ENCODE measurements around the gene IKZF2.

IKZF2 gene

GRCh38 chr2:213150315-213151097 is 906 bp downstream of the IKZF2 start:
- peak overlapping the region; percentile 61 for H3K4me3 ChIP-seq (ENCODE audit: low read length)
- peak overlapping the region; percentile 76 for H3K9ac ChIP-seq (ENCODE audit: low read length)
- H3K9me3 ChIP-seq (ENCODE audit: control insufficient read depth, low read length), result no peaks in the 10 kb centered on the region
- H3K36me3 ChIP-seq (ENCODE audit: control insufficient read depth, insufficient read depth, low read length), result no peaks in the 10 kb centered on the region
- H3K27me3 ChIP-seq (ENCODE audit: control insufficient read depth, insufficient read depth, low read length), result no peaks in the 10 kb centered on the region
- peaks cover 4% of the 10 kb centered on the region for H3K4me1 ChIP-seq (ENCODE audit: control insufficient read depth, insufficient read depth, low read length)

DNA sequence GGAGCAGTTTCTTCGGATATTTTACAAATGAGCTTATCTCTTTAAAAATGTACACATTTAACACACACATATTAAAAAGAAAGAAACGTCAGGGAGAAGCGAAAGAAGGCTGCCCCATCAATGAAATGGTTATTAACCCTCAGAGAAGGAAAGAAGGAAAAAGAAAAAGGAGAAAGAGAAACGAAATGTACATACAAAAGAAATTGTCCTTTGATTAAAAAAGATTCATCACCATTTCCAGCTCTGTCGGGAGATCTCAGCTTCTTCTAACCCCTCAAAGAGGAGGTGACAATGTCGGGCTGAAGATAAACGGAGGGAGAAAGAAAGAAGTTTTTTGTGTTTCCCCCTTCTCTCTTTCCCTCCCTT is 1.5 kb downstream of the IKZF2 start:
- Histone ChIP-seq H3K9me3 (ENCODE audit: control insufficient read depth, low read length) (no peaks in the 10 kb centered on the region), H3K27me3 (ENCODE audit: control insufficient read depth, insufficient read depth, low read length) (no peaks in the 10 kb centered on the region), H3K4me3 (ENCODE audit: low read length) (peak overlapping the region; percentile 61), H3K4me1 (ENCODE audit: control insufficient read depth, insufficient read depth, low read length) (peaks cover 4% of the 10 kb centered on the region), H3K9ac (ENCODE audit: low read length) (peak overlapping the region; percentile 71), H3K36me3 (ENCODE audit: control insufficient read depth, insufficient read depth, low read length) (no peaks in the 10 kb centered on the region)

- Histone ChIP-seq H3K4me3 (ENCODE audit: low read length) (peak overlapping the region; percentile 61), H3K9me3 (ENCODE audit: control insufficient read depth, low read length) (no peaks in the 10 kb centered on the region), H3K9ac (ENCODE audit: low read length) (peak overlapping the region; percentile 71), H3K27me3 (ENCODE audit: control insufficient read depth, insufficient read depth, low read length) (no peaks in the 10 kb centered on the region), H3K4me1 (ENCODE audit: control insufficient read depth, insufficient read depth, low read length) (peaks cover 4% of the 10 kb centered on the region), H3K36me3 (ENCODE audit: control insufficient read depth, insufficient read depth, low read length) (no peaks in the 10 kb centered on the region)
These were observed 2.0 kb downstream of the IKZF2 start for GRCh38 chr2:213149294-213149875.

DNA sequence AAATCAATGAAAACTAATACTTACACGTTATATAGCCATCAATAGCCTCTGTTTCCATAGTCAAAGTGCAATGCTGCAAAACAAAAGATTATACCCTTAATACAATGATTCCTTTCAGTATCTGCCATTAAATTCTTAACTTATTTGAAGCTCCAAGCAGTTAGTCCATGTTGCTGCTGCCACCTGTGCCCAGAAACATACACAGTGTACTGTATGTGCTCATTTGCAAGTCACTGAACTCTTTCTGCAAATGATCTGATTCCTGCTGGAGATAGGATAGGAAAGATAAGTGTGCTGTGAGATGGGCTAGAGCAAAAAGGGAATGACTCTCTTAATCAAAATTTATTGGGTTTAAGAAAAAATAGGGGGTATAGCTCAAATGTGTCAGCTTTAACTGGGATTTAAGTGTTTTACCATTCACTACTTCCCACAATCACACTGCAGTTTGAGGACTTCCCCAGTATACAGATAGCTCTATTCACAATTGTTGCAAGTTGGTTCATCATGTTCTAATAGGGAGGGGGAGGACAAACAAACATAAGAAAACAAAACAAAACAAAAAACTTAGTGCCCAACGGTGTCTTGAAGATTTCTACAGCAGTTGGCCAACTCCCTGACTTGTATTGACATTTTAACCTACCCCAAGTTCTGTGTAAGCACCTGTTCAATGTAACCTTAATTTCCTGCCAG is 2.7 kb downstream of the IKZF2 start:
- peaks cover 4% of the 10 kb centered on the region for H3K4me1 ChIP-seq (ENCODE audit: control insufficient read depth, insufficient read depth, low read length)
- H3K4me3 ChIP-seq (ENCODE audit: low read length), result no peak overlapping the region
- peak overlapping the region; percentile 71 for H3K9ac ChIP-seq (ENCODE audit: low read length)

GRCh38 chr2:213147538-213147937 is 3.9 kb downstream of the IKZF2 start:
- peaks cover 4% of the 10 kb centered on the region for H3K4me1 ChIP-seq (ENCODE audit: control insufficient read depth, insufficient read depth, low read length)
- H3K4me3 ChIP-seq (ENCODE audit: low read length), result no peak overlapping the region
- H3K9ac ChIP-seq (ENCODE audit: low read length), result no peak overlapping the region
- no peaks in the 10 kb centered on the region for H3K36me3 ChIP-seq (ENCODE audit: control insufficient read depth, insufficient read depth, low read length)
- no peaks in the 10 kb centered on the region for H3K9me3 ChIP-seq (ENCODE audit: control insufficient read depth, low read length)
- no peaks in the 10 kb centered on the region for H3K27me3 ChIP-seq (ENCODE audit: control insufficient read depth, insufficient read depth, low read length)

More for the DNA sequence above, 2.7 kb downstream of the IKZF2 start:
- Histone ChIP-seq H3K36me3 (ENCODE audit: control insufficient read depth, insufficient read depth, low read length) (no peaks in the 10 kb centered on the region), H3K9me3 (ENCODE audit: control insufficient read depth, low read length) (no peaks in the 10 kb centered on the region), H3K27me3 (ENCODE audit: control insufficient read depth, insufficient read depth, low read length) (no peaks in the 10 kb centered on the region)

DNA sequence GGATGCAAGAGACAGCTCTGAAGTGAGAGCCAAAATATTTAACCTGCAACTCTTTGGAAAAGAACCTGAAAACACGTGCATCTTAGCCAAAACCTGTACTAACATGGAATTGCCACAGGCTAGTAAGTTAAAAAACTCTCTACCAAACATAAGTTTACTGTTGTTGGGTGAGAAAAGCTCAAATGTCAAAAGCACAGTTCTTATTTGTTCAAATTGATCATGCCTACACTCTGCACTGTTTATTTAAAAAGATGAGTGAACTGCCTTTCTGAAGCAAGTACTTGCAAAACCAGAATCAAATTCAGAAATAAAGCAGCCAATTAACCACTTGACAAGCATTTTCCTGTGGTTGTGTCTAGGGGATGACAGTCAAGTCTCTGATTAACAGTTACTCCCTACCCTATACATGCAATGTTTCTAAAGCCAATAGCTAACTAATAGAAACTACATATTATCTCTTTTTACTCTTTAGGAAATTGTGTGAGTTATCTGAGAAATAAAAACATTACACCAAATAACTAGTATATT is 5.6 kb downstream of the IKZF2 start:
- Histone ChIP-seq H3K27me3 (ENCODE audit: control insufficient read depth, insufficient read depth, low read length) (no peaks in the 10 kb centered on the region), H3K4me1 (ENCODE audit: control insufficient read depth, insufficient read depth, low read length) (peaks cover 4% of the 10 kb centered on the region), H3K4me3 (ENCODE audit: low read length) (no peak overlapping the region), H3K9ac (ENCODE audit: low read length) (no peak overlapping the region), H3K9me3 (ENCODE audit: control insufficient read depth, low read length) (no peaks in the 10 kb centered on the region), H3K36me3 (ENCODE audit: control insufficient read depth, insufficient read depth, low read length) (no peaks in the 10 kb centered on the region)

DNA sequence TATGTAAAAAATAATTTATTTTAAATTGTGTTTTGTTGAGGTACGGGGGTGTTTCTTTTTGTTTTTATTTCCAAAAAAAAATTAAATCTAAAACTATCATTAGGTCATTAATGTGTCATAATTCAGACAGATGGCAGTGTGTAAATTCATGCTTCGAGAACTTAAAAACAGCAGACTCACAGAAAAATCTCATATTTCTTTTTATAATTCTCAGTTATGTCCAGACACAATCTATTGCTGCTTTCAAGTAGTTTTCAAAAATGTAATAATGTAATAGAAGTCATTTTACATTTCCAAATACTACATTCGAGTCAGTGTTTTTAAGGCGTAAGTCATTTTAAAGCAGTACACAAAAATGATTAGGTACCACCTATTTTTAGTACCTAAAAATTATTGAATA is 14.3 kb downstream of the IKZF2 start:
- Histone ChIP-seq H3K9me3 (ENCODE audit: control insufficient read depth, low read length) (no peaks in the 10 kb centered on the region), H3K27me3 (ENCODE audit: control insufficient read depth, insufficient read depth, low read length) (no peaks in the 10 kb centered on the region)

DNA sequence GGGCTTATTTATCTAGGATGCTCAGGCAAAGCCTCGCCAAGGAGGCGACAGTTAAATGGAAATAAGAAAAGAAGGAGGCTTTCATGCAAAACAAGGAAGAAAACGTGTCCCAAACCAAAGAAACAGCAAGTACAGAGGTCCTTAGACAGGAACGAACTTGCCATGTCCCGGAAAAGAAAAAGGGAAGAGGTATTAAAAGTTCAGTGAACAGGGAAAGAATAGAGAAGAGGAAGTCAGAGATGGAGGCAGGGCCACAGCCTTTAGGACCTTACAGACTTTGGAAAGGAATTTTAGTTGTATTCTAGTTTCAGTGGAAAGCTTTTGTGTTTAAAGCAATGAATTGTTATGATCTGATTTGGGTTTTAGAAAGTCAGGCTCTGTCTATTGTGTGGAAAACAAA is 22.1 kb downstream of the IKZF2 start:
- Histone ChIP-seq H3K9ac (ENCODE audit: low read length) (no peak overlapping the region), H3K4me1 (ENCODE audit: control insufficient read depth, insufficient read depth, low read length) (peaks cover 5% of the 10 kb centered on the region), H3K4me3 (ENCODE audit: low read length) (no peak overlapping the region), H3K36me3 (ENCODE audit: control insufficient read depth, insufficient read depth, low read length) (no peaks in the 10 kb centered on the region), H3K27me3 (ENCODE audit: control insufficient read depth, insufficient read depth, low read length) (no peaks in the 10 kb centered on the region), H3K9me3 (ENCODE audit: control insufficient read depth, low read length) (no peaks in the 10 kb centered on the region)

More for the DNA sequence above, 14.3 kb downstream of the IKZF2 start:
- Histone ChIP-seq H3K4me1 (ENCODE audit: control insufficient read depth, insufficient read depth, low read length) (no peaks in the 10 kb centered on the region), H3K9ac (ENCODE audit: low read length) (no peak overlapping the region), H3K36me3 (ENCODE audit: control insufficient read depth, insufficient read depth, low read length) (no peaks in the 10 kb centered on the region), H3K4me3 (ENCODE audit: low read length) (no peak overlapping the region)

DNA sequence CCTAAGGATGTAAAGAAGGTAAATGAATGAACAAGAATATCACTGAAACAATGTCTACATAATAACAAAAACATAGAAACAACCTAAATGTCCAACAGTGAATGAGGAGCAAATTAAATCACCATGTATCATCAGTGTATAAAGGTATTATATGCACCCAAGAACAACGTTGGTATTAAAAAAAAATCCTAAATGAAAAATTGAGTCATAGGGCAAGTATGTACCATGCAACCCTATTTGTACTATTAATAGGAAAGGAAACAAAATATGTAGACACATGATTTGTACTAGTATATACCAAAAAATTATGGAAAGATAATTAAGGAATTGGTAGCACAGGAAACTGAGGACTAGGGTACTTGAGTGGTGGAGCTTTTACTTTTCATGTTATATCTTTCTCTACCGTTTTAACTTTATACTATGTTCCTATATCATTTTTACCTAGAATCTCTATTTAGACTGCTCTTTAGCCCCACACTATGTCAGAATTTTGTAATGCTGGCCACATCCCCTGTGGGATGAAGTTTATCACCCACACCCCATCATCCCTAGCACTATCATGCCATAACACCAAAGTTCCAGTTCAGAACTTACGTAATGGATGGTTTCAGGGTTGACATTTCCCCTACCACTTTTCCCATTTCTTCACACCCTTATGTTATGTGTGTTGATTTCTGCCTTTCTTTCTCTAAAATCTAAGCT is 25.6 kb downstream of the IKZF2 start:
- H3K9ac ChIP-seq (ENCODE audit: low read length), result no peak overlapping the region
- no peaks in the 10 kb centered on the region for H3K27me3 ChIP-seq (ENCODE audit: control insufficient read depth, insufficient read depth, low read length)
- no peaks in the 10 kb centered on the region for H3K36me3 ChIP-seq (ENCODE audit: control insufficient read depth, insufficient read depth, low read length)
- no peaks in the 10 kb centered on the region for H3K9me3 ChIP-seq (ENCODE audit: control insufficient read depth, low read length)
- H3K4me1 ChIP-seq (ENCODE audit: control insufficient read depth, insufficient read depth, low read length), result peaks cover 10% of the 10 kb centered on the region
- no peak overlapping the region for H3K4me3 ChIP-seq (ENCODE audit: low read length)

- H3K27me3 ChIP-seq (ENCODE audit: control insufficient read depth, insufficient read depth, low read length), result no peaks in the 10 kb centered on the region
- H3K9ac ChIP-seq (ENCODE audit: low read length), result no peak overlapping the region
- peaks cover 10% of the 10 kb centered on the region for H3K4me1 ChIP-seq (ENCODE audit: control insufficient read depth, insufficient read depth, low read length)
- no peaks in the 10 kb centered on the region for H3K9me3 ChIP-seq (ENCODE audit: control insufficient read depth, low read length)
- no peak overlapping the region for H3K4me3 ChIP-seq (ENCODE audit: low read length)
- no peaks in the 10 kb centered on the region for H3K36me3 ChIP-seq (ENCODE audit: control insufficient read depth, insufficient read depth, low read length)
These were observed 28.7 kb downstream of the IKZF2 start for GRCh38 chr2:213122725-213123124.

DNA sequence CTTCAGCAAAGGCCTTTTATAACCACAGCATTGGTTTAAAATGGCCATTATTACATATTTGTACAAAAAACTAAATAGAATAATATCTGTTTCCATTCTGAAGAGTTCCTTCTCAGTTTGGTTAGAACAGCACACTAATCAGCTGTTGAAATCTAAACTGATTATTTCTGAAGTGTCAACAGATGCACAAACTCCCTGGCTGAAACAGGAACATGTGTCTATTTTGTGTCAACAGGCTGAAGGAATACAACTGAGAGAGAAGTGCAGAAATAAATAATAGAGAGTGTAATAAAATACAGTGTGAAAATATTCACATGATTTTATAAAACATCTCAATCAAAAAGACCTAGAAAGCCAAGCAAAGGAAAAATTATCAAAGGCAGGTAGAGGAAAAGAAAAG is 29.7 kb downstream of the IKZF2 start:
- Histone ChIP-seq H3K4me3 (ENCODE audit: low read length) (no peak overlapping the region), H3K9ac (ENCODE audit: low read length) (no peak overlapping the region), H3K36me3 (ENCODE audit: control insufficient read depth, insufficient read depth, low read length) (no peaks in the 10 kb centered on the region), H3K4me1 (ENCODE audit: control insufficient read depth, insufficient read depth, low read length) (peaks cover 4% of the 10 kb centered on the region), H3K27me3 (ENCODE audit: control insufficient read depth, insufficient read depth, low read length) (no peaks in the 10 kb centered on the region), H3K9me3 (ENCODE audit: control insufficient read depth, low read length) (no peaks in the 10 kb centered on the region)

Measured in mucosa of stomach (tissue), 1 donor.